ENCODE measurements around the gene SLC26A8. TPM values are rescaled to one million over a fixed set of nuclear protein-coding genes. Genes with fewer than 3 reads are reported as not detected.
"Not testable (repeated sequence)": the region's sequence is repeated elsewhere in the genome, so short reads cannot be mapped to it uniquely, and the experiment has no call there.

Gene SLC26A8
- total RNA-seq, 1 experiment from 2014 or later: 0.09 TPM

- H2AK5ac ChIP-seq (ENCODE audit: insufficient read length, low read length): no peak overlapping the region
- no peak overlapping the region for H3K27ac Mint-ChIP-seq
- H2BK12ac ChIP-seq (ENCODE audit: insufficient read length, low read depth, low read length): no peak overlapping the region
- peaks cover 14% of the 10 kb centered on the region for H3K79me1 ChIP-seq (ENCODE audit: insufficient read depth, low read depth, low read length, poor library complexity, severe bottlenecking)
- no peak overlapping the region for H3K4me2 ChIP-seq (ENCODE audit: insufficient read depth, insufficient read length, low read length)
- no peak overlapping the region for H4K91ac ChIP-seq (ENCODE audit: insufficient read length, low read depth, low read length)
- no peak overlapping the region for H3K9ac ChIP-seq (ENCODE audit: extremely low read depth, insufficient read length, low read length)
- H3K4me3 Mint-ChIP-seq: no peak overlapping the region
- no CpG with 5 or more reads among the region's 8 CpGs for WGBS (ENCODE audit: extremely low coverage, insufficient read length, low lambda C conversion rate)
- H3K36me3 Mint-ChIP-seq (ENCODE audit: insufficient read depth in 1 of 3, low read depth in 3 of 3): peaks cover 72 to 85% (median 80%) of the 10 kb centered on the region in 3 experiments
- no peak overlapping the region for H3K27ac ChIP-seq (ENCODE audit: insufficient read length, low read depth, low read length)
- H3K18ac ChIP-seq (ENCODE audit: insufficient read length, low read depth, low read length): no peak overlapping the region
- H3K79me2 ChIP-seq (ENCODE audit: insufficient read depth, low read length): peaks cover 21% of the 10 kb centered on the region; the same call in 1 of the 2 replicates
- no peak for DNase-seq
- no peak overlapping the region for H2AFZ ChIP-seq (ENCODE audit: low read length)
- no peak overlapping the region for H3K56ac ChIP-seq (ENCODE audit: insufficient read length, low read depth, low read length)
- no peak overlapping the region for H3K23ac ChIP-seq (ENCODE audit: insufficient read length, low read depth, low read length)
- H2BK5ac ChIP-seq (ENCODE audit: insufficient read length, low read length): no peak overlapping the region
- H2BK15ac ChIP-seq (ENCODE audit: low read depth, low read length): no peak overlapping the region
- H4K20me1 ChIP-seq (ENCODE audit: control insufficient read depth, insufficient read depth, insufficient read length): no peaks in the 10 kb centered on the region
- TF ChIP-seq, protein P1, sequence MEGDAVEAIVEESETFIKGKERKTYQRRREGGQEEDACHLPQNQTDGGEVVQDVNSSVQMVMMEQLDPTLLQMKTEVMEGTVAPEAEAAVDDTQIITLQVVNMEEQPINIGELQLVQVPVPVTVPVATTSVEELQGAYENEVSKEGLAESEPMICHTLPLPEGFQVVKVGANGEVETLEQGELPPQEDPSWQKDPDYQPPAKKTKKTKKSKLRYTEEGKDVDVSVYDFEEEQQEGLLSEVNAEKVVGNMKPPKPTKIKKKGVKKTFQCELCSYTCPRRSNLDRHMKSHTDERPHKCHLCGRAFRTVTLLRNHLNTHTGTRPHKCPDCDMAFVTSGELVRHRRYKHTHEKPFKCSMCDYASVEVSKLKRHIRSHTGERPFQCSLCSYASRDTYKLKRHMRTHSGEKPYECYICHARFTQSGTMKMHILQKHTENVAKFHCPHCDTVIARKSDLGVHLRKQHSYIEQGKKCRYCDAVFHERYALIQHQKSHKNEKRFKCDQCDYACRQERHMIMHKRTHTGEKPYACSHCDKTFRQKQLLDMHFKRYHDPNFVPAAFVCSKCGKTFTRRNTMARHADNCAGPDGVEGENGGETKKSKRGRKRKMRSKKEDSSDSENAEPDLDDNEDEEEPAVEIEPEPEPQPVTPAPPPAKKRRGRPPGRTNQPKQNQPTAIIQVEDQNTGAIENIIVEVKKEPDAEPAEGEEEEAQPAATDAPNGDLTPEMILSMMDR (conservative IDR thresholded peaks at IDR 0.05): no peak
- H3K4ac ChIP-seq (ENCODE audit: low read depth, low read length): no peak overlapping the region
- H2BK20ac ChIP-seq (ENCODE audit: low read depth, low read length, poor library complexity, severe bottlenecking): no peak overlapping the region
- peaks cover 40 to 42% of the 10 kb centered on the region in 2 experiments for H3K9me3 Mint-ChIP-seq
- no peaks in the 10 kb centered on the region; the same call in 1 of the 2 replicates for H3K4me1 ChIP-seq (ENCODE audit: insufficient read depth, low read length)
- peaks cover 32% of the 10 kb centered on the region for H3K9me3 ChIP-seq (ENCODE audit: control insufficient read depth, low read depth, low read length)
- no peak overlapping the region for H4K5ac ChIP-seq (ENCODE audit: insufficient read length, low read depth, low read length)
- no peaks in the 10 kb centered on the region; a peak in 2 of 4 replicates for H3K4me1 Mint-ChIP-seq
- H3K27me3 ChIP-seq (ENCODE audit: insufficient read depth, low read length): no peaks in the 10 kb centered on the region
- H3K14ac ChIP-seq (ENCODE audit: insufficient read depth, low read length): no peak overlapping the region
- H4K8ac ChIP-seq (replicated peaks; ENCODE audit: insufficient read length, low read depth, low read length): no peak overlapping the region
- no peak overlapping the region for H3T11ph ChIP-seq (ENCODE audit: low read length)
- H2BK120ac ChIP-seq (ENCODE audit: low read depth, low read length, poor library complexity, severe bottlenecking): no peak overlapping the region
- no peaks in the 10 kb centered on the region for H3K27me3 Mint-ChIP-seq (ENCODE audit: low read depth)
- no peaks in the 10 kb centered on the region for H3K23me2 ChIP-seq (ENCODE audit: insufficient read length, low read depth, low read length, poor library complexity, severe bottlenecking)
Measured at GRCh38 chr6:35911871-35912653, 112.4 kb downstream of the SLC26A8 start.

GRCh38 chr6:35909571-35909970, 114.9 kb downstream of the SLC26A8 start:
- Histone ChIP-seq H3K9me3 (ENCODE audit: control insufficient read depth, low read depth, low read length) (peaks cover 32% of the 10 kb centered on the region), H3K79me2 (ENCODE audit: insufficient read depth, low read length) (peaks cover 24% of the 10 kb centered on the region; the same call in 1 of the 2 replicates), H3K79me1 (ENCODE audit: insufficient read depth, low read depth, low read length, poor library complexity, severe bottlenecking) (peaks cover 23% of the 10 kb centered on the region)
- not testable (repeated sequence) for H3K23ac ChIP-seq (ENCODE audit: insufficient read length, low read depth, low read length); H2BK120ac ChIP-seq (ENCODE audit: low read depth, low read length, poor library complexity, severe bottlenecking); H3K4me1 Mint-ChIP-seq; H3K14ac ChIP-seq (ENCODE audit: insufficient read depth, low read length); H2BK15ac ChIP-seq (ENCODE audit: low read depth, low read length); H3K4me2 ChIP-seq (ENCODE audit: insufficient read depth, insufficient read length, low read length); H2AFZ ChIP-seq (ENCODE audit: low read length); H2BK20ac ChIP-seq (ENCODE audit: low read depth, low read length, poor library complexity, severe bottlenecking); H3K4me1 ChIP-seq (ENCODE audit: insufficient read depth, low read length); DNase-seq; H3K27me3 Mint-ChIP-seq (ENCODE audit: low read depth); H3K9ac ChIP-seq (ENCODE audit: extremely low read depth, insufficient read length, low read length); H4K20me1 ChIP-seq (ENCODE audit: control insufficient read depth, insufficient read depth, insufficient read length); H3K56ac ChIP-seq (ENCODE audit: insufficient read length, low read depth, low read length); H3T11ph ChIP-seq (ENCODE audit: low read length); H3K27ac Mint-ChIP-seq; H4K8ac ChIP-seq (replicated peaks; ENCODE audit: insufficient read length, low read depth, low read length); H3K4me3 Mint-ChIP-seq; H3K27me3 ChIP-seq (ENCODE audit: insufficient read depth, low read length); H4K91ac ChIP-seq (ENCODE audit: insufficient read length, low read depth, low read length); H4K5ac ChIP-seq (ENCODE audit: insufficient read length, low read depth, low read length); H3K23me2 ChIP-seq (ENCODE audit: insufficient read length, low read depth, low read length, poor library complexity, severe bottlenecking); H2BK5ac ChIP-seq (ENCODE audit: insufficient read length, low read length); H2AK5ac ChIP-seq (ENCODE audit: insufficient read length, low read length); H3K18ac ChIP-seq (ENCODE audit: insufficient read length, low read depth, low read length); H3K27ac ChIP-seq (ENCODE audit: insufficient read length, low read depth, low read length); H2BK12ac ChIP-seq (ENCODE audit: insufficient read length, low read depth, low read length); H3K4ac ChIP-seq (ENCODE audit: low read depth, low read length)
- Mint-ChIP-seq H3K36me3 (ENCODE audit: insufficient read depth in 1 of 3, low read depth in 3 of 3) (peaks cover 69 to 75% (median 72%) of the 10 kb centered on the region in 3 experiments), H3K9me3 (peaks cover 40 to 42% of the 10 kb centered on the region in 2 experiments)
- WGBS (ENCODE audit: extremely low coverage, insufficient read length, low lambda C conversion rate): no CpG with 5 or more reads among the region's 2 CpGs
